Neural cell (in vitro differentiated cells): Measurements from ENCODE around the gene KYAT1.

Experiments
- CTCF ChIP-seq: fragments of 450-650 bp; IDR thresholded peaks from 2 replicates; pipeline ENCODE4 v1.5.1; 2014; ENCODE audit warnings: antibody characterized with exemption, mild to moderate bottlenecking, moderate library complexity; ENCODE audit not compliant: poor library complexity, severe bottlenecking
- EP300 ChIP-seq: fragments of 450-650 bp; conservative IDR thresholded peaks from 2 replicates; pipeline ENCODE4 v1.6.1; 2014; ENCODE audit warnings: antibody characterized with exemption, mild to moderate bottlenecking, moderate library complexity; ENCODE audit not compliant: poor library complexity, severe bottlenecking
- EZH2 ChIP-seq: fragments of 200-600, 300-800 bp; shearing (Covaris generic), sonication (generic); IDR thresholded peaks from 2 replicates; pipeline ENCODE4 v1.6.1; 2014; ENCODE audit warnings: antibody characterized with exemption, low read length, borderline replicate concordance, mild to moderate bottlenecking; ENCODE audit not compliant: insufficient read depth, poor library complexity, severe bottlenecking
- MXI1 ChIP-seq: fragments of 450-650 bp; conservative IDR thresholded peaks from 2 replicates; pipeline ENCODE4 v1.6.1; 2014; ENCODE audit warnings: antibody characterized with exemption, mild to moderate bottlenecking; ENCODE audit not compliant: poor library complexity, severe bottlenecking
- POLR2AphosphoS5 ChIP-seq: IDR thresholded peaks from 2 replicates; pipeline ENCODE4 v1.6.1; 2012
- RAD21 ChIP-seq: fragments of 450-650 bp; conservative IDR thresholded peaks from 2 replicates; pipeline ENCODE4 v1.6.1; 2014; ENCODE audit warnings: antibody characterized with exemption, mild to moderate bottlenecking, moderate library complexity
- REST ChIP-seq: IDR thresholded peaks from 2 replicates; pipeline ENCODE4 v1.6.1; 2012; ENCODE audit warnings: borderline replicate concordance
- TAF1 ChIP-seq: IDR thresholded peaks from 2 replicates; pipeline ENCODE4 v1.6.1; 2012; ENCODE audit warnings: low read depth

DNA sequence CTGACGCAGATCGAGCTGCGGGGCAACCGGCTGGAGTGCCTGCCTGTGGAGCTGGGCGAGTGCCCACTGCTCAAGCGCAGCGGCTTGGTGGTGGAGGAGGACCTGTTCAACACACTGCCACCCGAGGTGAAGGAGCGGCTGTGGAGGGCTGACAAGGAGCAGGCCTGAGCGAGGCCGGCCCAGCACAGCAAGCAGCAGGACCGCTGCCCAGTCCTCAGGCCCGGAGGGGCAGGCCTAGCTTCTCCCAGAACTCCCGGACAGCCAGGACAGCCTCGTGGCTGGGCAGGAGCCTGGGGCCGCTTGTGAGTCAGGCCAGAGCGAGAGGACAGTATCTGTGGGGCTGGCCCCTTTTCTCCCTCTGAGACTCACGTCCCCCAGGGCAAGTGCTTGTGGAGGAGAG is 34.5 kb upstream of the KYAT1 start:
- TF ChIP-seq POLR2AphosphoS5 (no peak), REST (no peak), CTCF (no peak), TAF1 (no peak), EZH2 (no peak), MXI1 (no peak), EP300 (no peak), RAD21 (no peak)
